ELR (cell line): ENCODE data around the gene TCAP.
A peak's percentile ranks its signal among the peaks of the same experiment; 100 is the strongest.

Source experiments
- DNase-seq: peaks from one replicate; pipeline ENCODE4 v3.0.0-alpha.2; 2015; ENCODE audit warnings: low read depth

The TCAP gene, protein sequence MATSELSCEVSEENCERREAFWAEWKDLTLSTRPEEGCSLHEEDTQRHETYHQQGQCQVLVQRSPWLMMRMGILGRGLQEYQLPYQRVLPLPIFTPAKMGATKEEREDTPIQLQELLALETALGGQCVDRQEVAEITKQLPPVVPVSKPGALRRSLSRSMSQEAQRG

DNA sequence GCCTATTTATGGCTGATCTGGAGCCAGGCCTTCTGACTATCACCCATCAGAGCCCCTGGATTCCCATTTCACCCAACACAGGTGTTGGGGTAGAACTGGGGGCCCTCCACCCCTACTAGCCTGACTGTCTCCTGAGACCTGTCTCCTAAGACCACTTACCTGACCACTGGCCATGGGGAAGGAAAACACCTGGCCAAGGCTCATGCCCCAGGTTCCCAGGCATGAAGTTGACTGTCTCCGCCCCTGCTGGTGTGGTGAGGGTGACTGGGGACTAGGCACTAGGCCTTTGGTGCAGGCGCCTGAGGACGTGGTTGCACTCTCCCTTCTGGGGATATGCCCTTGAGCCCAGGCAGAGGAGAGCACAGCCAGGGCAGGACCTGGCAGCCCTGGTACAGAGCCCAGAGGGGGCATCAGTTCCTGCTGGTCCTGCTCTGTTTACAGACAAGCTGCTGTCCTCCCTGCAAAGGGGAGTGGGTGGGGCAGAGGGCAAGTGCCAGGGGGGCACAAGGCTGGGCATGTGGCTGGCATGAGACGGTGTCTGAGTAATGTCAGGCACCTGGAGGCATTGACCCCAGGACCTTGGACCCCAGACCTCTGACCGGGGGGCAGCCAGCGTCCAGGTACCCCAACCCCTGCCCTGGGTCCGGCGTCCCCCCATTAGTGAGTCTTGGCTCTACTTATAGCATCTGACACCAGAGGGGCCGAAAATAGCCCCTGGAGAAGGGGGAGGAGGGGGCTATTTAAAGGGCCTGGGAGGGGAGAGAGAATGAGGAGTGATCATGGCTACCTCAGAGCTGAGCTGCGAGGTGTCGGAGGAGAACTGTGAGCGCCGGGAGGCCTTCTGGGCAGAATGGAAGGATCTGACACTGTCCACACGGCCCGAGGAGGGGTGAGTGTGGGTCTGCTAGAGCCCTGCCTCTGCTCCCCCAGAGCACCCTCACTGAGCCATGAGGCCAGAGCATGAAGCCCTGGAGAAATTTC lies at the start of gene TCAP:
TCAP (plus strand) TSS at position 769 of the 981 bp plus-strand sequence; CDS start at position 780, 11 bp downstream.
- no peak for DNase-seq

DNA sequence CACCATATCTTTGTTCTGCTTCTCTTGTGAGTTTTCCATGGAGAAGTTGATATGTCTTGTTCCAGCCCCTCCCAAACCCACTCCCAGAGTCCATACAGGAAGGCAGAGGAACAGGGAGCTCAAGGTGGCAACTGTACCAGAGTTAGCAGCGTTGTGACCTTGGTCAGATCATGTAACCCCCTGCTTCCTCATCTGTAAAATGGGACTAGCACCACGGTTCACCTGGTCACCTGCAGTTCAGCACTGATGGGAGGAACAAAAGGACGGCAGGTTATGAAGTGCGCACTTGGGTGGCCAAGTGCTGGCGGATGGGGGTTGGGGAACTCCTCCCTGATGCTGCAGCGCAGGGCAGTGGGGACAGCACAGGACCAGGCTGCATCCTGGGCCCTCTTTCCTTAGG lies 49.7 kb upstream of the TCAP start:
- no peak for DNase-seq

GRCh38 chr17:39617100-39617445 lies 48.1 kb upstream of the TCAP start:
- DNase-seq = no peak

- DNase-seq = peak; percentile 65
Measured at GRCh38 chr17:39617446-39618245, 47.5 kb upstream of the TCAP start.

DNA sequence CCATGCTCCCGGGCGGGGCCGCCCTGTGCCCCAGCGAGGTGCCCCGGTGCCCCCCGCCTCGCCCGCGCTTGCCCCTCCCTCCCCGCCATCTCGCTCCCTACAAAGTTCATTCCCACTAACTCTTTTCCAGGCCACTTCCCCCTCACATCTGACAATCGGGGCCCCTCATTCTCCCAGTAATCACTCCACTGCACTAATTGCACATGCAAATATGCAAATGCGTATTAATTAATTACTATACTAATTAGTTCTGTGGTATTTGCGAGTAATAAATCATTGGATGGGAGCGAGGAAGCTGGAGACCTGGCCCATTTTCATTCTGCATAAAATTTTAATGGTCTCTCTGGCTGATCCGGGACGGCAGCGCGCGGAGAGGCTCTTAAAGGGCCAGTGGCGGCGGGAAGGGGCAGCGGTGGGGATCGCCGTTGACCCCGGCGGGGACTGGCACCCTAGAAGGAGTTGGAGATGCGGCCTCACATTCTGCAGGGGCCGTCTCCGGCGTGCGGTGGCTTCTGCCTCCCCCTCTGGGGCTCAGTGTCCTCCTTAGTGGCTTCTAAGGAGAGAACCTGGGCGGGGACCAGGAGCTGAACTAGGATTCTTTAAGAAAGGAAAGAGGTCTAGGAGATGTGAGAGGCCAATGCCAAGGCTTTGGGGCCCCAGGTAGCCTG lies 46.8 kb upstream of the TCAP start:
- peak; percentile 31 for DNase-seq

DNA sequence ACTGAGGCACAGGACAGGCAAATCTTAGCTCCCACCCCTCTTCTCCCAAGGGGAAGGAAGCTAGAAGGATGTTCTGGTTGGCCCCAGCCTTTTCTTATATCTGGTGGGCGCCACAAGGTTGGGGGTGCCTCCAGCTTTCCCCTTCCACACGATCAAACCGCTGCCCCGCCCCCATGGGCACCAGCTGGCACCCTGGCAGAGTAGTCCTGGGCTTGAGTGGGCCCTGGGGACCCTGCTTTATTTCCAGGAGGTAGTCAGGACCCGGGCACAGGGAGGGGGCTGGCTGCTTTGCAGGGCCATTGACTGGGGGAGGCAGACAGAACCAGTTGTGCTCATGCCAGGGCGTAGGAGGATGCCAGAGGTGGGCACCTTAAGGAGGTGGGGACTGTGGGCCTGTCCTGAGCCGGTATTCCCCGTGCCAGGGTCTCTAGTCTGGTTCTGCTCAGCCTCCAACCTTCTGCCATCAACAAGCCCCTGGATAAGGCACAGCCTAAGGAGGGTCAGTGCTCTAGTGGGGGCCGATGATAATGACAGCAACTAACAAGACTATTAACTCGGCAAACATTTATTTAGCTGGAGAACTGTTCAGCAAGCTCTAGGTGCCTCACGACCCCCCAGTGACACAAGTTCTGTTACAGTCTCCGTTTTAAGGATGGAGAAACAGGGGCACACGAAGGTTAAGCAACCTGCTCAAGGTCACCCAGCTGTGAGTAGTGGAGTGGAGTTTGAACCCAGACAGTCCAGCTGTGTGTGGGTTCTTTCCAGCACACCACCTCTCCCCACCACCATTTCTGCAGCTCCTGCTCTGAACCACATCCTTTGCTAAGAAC lies 46.0 kb upstream of the TCAP start:
- no peak for DNase-seq

- DNase-seq = no peak
Measured at GRCh38 chr17:39619786-39620101, 45.4 kb upstream of the TCAP start.

DNA sequence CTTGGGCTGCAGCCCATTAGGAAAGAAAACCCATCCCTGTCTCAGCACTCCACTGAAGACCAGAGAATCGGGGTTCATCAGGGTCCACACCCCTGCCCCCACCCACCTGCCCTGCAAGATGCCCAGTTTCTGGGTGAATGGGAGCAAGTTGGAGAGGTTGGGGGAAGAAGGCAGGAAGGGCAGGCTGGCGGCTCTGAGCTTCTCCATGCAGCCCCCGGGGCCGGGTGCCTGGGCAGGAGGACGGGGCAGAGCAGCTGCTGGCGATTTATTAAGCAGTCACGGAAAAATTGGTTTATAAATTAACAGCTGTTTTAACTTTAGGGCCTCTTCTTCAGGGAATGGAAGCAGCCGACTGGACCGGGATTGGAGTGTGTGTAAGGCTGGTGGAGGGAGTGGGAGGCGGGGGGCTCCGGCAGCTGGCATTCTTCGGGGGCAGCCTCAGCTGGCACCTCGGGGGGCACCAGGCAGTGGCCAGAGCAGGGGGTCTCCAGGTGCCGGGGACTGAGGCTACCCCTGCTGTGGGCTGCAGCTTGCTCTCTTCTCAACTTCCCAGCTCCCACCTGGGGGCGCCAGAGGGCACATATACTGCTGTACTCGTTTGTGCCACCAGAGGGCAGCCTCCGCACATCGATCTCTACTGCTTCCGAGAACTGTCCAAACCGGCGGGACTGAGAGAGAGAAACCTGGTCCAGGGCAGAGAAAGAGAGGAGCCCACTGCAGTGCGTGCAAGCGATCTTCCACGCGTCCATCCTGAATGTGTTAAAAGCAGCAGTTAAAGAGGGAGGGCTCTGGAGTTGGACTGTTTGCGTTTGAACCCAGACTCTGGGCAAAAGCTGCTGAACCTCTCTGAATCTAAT lies 43.4 kb upstream of the TCAP start:
- peak; percentile 85 for DNase-seq

- peak; percentile 52 for DNase-seq
Measured at GRCh38 chr17:39622380-39623006, 42.7 kb upstream of the TCAP start.

- DNase-seq = peak; percentile 75
Measured at GRCh38 chr17:39623356-39623950, 41.7 kb upstream of the TCAP start.

DNA sequence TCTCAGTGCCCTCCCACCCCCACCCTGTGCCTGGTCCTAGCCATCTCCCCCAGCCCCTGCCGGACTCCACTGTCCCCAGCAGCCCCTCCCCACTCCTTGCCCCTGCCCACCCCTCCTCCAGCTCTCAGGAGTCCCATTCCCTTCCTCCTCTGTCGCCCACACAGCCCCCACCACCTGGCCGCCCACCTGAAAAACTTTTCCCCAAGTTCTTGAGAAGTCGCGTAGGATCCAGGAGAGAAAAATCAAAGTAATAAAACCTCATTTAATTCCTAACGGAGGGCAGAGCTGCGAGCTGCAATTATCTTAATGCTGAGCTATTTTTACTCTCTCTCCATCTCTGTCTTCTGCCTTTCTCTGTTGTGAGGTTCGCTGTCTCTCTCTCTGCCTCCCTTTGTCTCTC lies 40.8 kb upstream of the TCAP start:
- DNase-seq = no peak

DNA sequence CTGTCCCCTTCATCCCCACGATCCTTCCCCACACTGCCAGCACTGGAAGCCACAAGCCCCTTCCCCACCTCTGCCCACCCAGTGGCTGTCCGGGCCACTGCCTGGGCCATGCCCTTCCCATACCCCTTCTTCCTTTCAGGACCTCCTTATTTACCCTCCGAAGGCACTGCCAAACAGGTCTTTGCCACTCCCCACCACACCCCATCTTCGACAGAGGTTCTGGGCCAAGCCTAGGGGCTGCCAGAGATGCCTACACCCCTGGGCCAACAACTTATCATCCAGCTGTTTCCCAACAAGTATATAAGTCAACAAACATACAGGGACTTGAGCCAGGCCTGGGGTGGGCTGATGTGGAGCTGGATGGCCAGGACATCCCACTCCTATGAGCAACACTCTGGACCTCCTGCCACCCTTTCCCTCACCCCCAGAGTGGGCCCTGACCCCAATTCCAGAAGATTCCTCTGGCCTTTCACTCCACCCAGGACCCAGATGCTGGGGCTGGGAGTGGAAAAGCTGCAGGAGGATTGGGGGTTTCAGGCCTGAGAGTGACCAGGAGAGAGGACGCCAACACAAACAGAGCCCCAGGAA lies 39.9 kb upstream of the TCAP start:
- DNase-seq = no peak

DNA sequence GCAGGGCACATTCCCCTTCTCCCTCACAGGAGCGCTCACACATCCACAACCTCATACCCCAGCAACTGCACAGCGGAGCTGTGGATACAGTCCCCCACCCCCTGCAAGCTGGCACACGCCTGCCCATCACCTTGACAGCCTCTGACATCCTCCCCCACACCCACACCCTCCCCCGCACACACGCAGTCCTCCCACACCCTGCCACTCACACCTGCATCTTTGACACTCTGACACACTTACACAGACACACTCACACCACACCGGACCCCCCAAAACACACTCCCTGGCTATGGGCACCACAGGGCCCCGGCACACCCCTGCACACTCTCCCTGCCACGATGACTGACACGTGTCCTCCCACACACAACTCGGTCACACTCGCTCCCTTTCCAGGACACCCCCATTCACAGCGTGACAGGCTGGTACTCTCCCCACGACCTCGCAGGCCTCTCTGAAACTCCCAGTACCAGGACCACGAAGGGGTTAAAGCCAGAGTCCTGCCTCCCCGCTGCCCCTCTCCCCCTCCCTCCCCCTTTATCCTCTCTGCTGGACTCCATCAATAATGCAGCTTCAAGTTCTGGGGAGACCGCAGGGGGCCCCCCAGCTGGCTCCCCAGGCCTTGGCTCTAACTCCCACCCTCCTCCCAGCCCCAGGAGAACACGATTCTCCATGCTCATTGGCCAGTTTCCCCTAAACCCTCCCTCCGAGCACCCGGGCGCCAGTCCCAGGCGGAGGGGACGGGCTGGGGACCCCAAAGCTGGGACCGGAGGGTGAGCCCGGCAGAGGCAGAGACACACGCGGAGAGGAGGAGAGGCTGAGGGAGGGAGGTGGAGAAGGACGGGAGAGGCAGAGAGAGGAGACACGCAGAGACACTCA lies 38.7 kb upstream of the TCAP start, which contains the start of gene PPP1R1B:
PPP1R1B (plus strand) TSS at position 782 of the 876 bp plus-strand sequence. CDS start 441 bp downstream, outside the sequence.
- no peak for DNase-seq

- no peak for DNase-seq
Measured at GRCh38 chr17:39627047-39627711, 38.0 kb upstream of the TCAP start.

DNA sequence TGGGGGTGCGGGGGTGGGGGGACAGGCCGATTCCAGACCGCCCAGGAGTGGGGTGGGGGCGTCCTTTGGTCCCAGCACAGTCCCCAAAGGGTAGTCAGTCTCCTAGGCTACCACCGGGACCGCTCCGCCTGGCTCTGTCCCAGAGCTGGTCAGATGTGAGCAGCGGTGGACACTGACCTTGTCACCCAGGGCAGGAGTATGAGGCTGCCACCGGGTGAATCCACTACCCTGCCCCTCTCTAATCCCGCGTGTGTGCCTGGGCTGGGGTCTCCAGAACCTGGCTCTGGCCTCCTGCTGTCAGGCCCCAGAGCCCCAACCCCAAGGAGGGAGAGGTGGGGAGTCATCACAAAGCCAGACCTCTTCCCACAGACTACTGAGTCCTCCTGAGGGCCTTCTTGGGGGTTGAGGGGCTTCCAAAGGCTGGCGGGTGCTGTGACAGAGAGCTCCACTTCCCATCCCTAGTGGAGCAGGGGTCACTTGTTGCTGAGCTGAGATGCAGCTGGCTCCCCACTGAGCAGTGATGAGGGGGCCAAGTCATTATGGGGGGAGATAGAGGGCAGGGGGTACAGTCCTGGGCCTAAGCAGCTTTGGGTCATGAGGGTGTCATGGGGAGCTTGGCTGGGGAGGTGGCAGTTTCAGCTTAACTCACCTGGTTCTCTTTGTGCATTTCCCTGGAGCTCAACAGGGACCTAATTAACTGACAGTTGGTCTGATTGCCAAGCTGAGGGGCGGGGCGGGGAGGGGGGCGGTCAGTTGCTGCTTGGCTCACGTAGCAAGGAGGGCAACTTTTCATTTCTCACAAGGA lies 37.2 kb upstream of the TCAP start:
- no peak for DNase-seq

GRCh38 chr17:39628655-39629493 lies 36.3 kb upstream of the TCAP start:
- no peak for DNase-seq
